ENCODE data around the gene KCTD21.

The KCTD21 gene

GRCh38 chr11:78217650-78218541 lies 29.5 kb upstream of the KCTD21 start:
- H3K4me3 ChIP-seq (ENCODE audit: control insufficient read depth, low read depth, low read length) = no peak overlapping the region
- no peak for DNase-seq (ENCODE audit: low read depth)
- no peak for TF ChIP-seq CTCF (IDR thresholded peaks at IDR 0.05; ENCODE audit: control insufficient read depth, insufficient read depth, low read depth, low read length, missing control alignments)

GRCh38 chr11:78216571-78217287 lies 28.3 kb upstream of the KCTD21 start:
- no peak for TF ChIP-seq CTCF (IDR thresholded peaks at IDR 0.05; ENCODE audit: control insufficient read depth, insufficient read depth, low read depth, low read length, missing control alignments)
- DNase-seq (ENCODE audit: low read depth) = no peak
- H3K4me3 ChIP-seq (ENCODE audit: control insufficient read depth, low read depth, low read length) = no peak overlapping the region

- TF ChIP-seq CTCF (IDR thresholded peaks at IDR 0.05; ENCODE audit: control insufficient read depth, insufficient read depth, low read depth, low read length, missing control alignments) = no peak
- H3K4me3 ChIP-seq (ENCODE audit: control insufficient read depth, low read depth, low read length) = no peak overlapping the region
- no peak for DNase-seq (ENCODE audit: low read depth)
Observed at GRCh38 chr11:78216021-78216420, 27.6 kb upstream of the KCTD21 start.

DNA sequence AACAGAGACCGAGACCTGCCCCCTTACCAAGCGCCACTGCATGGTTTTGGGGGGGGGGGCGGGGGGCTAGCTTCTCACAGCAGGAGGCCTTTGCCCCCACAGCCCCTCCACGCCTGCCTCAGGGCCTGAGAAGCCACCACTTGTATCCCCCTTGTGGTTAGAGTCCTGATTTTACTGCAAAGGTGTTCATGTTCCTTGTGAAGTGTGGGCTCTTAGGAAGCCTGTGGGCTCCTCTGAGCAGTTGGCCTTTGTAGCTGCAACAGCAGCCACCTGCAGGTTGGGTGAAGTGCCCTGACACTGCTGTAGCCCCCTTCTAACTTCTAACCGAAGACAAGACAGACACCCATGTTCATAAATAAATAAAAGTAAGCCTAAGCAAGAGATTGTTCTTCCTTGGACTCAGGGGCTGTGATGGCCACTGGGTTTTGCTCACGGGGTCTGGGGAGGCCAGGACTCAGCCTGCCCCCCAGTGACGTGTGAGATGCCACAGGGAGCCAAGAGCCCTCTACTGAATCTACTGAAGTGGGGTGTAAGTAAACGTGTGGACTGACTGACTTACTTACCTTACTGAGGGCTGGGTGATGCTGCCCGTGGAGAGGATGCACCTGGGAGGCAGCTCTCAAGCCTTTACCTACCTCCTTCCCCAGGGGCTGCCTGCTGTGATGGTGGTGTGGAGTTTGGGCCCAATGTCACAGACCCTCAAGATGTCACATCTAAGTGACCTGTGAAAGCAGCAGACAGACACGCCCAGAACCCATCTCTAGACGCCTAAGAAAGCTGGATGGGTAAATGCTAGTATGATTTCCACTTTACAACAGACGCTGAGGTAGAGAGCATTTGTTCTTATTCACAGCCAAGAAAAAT lies 26.1 kb upstream of the KCTD21 start:
- no peak for TF ChIP-seq CTCF (IDR thresholded peaks at IDR 0.05; ENCODE audit: control insufficient read depth, insufficient read depth, low read depth, low read length, missing control alignments)
- no peak for DNase-seq (ENCODE audit: low read depth)
- no peak overlapping the region for H3K4me3 ChIP-seq (ENCODE audit: control insufficient read depth, low read depth, low read length)

DNA sequence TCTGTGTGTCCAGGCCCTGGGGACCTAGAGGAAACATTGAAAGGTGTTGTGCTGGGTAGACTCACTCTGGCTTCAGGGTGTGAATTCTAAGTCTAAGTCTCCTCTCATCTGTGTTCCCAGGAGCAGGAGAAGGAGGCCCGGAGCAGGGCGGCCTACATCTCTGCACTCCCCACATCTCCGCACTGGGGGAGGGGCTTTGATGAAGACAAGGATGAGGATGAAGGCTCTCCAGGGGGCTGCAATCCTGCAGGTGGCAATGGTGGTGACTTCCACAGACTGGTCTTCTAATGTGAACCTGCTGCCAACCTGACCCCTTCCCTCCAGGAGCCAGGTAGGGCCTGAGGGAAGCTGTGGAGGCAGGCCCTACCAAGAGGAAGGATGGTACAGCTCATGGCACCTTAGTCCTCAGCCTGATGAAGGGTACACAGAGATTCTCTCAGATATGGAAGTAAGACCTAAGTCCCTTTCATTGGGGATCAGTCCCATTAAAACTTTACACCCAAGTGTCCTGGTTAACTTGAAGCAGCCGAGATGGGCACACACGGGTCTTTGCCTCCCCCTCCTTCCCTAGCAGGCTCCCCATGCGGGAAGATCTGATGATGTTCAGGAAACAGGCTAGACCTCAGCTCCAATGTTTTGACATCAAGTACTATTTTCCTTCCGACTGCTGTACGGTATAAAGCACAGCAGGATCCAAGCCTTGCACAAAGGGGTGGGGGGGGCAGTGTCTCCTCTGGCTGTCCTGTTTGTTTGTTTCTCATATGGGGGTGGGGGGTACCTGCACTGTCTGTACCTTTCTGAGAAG lies 25.3 kb upstream of the KCTD21 start:
- TF ChIP-seq CTCF (IDR thresholded peaks at IDR 0.05; ENCODE audit: control insufficient read depth, insufficient read depth, low read depth, low read length, missing control alignments) = no peak
- no peak overlapping the region for H3K4me3 ChIP-seq (ENCODE audit: control insufficient read depth, low read depth, low read length)
- no peak for DNase-seq (ENCODE audit: low read depth)

All from AG09309 (cell line).